NCI-H748 (cell line): Measurements from ENCODE around the gene MCF2L.

ENCODE experiments used
- DNase-seq: peaks from one replicate; lab custom pipeline; 2025; ENCODE audit not compliant: unreplicated experiment; lab: John Stamatoyannopoulos, UW

Gene MCF2L

GRCh38 chr13:113145496-113145895 is 176.5 kb downstream of the MCF2L start:
- no peak for DNase-seq

DNA sequence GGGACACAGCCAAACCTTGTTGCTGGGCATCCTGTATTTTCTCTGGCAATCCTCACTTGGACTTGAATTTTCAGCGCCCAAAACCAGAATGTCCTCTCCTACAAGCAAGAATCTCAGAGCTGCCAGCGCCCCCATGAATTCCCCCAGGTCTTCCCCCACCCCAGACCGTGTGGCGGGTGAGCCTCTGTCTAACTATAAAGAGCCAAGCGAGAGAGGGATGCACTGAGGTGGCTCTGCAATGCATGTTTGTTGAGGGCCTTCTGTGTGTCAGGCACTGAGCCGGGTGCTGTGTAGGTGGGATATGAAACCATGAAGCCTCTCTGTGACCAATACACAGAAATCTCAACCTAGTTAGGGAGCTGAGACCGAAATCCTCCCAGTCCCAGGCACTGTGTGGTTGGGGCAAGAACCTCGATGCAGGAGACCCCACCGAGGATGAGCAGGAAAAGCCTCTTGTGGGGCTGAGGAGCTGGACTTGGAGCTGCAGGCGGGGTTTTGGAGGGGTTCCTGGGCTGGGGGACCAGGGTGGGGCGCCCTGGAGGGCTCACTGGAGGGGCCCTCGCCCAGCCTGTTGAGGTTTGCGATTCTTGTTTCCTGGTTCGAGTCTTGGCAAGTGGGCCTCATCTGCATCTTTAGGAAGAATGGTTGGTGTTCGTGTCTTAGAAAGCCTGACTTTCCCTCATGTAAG is 177.0 kb downstream of the MCF2L start:
- DNase-seq = no peak

GRCh38 chr13:113146750-113147149 is 177.7 kb downstream of the MCF2L start:
- DNase-seq = no peak

DNA sequence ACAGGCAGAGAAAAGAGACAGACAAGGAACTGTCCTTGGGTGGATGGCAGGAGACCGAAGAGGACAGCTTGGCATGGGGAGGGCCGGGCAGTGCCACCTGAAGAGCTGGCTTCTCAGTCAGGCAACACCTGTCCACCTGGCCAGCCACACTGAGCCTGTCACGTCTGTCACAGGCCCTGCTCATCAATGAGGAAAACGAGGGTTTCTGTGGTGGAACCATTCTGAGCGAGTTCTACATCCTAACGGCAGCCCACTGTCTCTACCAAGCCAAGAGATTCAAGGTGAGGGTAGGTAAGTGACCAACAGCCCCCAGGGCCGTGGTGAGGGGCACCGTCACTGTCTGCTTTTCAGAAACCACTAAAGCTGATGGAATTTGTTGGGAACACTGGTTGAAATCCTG is 178.2 kb downstream of the MCF2L start:
- no peak for DNase-seq

DNA sequence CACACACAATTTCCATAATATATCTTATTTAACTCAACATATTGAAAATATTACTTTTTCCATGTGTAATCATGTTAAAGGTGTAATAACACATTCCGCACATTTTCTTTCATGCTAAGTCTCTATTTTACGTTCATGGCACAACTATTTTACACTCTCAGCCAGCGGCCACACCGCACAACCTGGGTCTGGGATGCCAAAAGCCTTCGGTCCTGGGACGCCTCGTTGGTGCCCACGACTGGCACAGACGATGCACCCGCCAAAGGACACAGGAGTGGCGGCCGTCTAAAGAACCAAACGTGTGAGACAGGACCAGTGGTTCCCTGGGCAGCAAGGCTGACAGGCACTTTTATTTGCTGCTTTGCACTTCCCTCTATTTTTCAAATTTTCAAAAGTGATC is 179.4 kb downstream of the MCF2L start:
- no peak for DNase-seq

- DNase-seq = no peak
These were observed 180.0 kb downstream of the MCF2L start for GRCh38 chr13:113148940-113149503.
